Brain microvascular endothelial cell (primary cell): Measurements from ENCODE around the gene NAV1.

Source experiments
- DNase-seq: peaks from one replicate; pipeline ENCODE4 v3.0.0-alpha.2; 2020
- H3K27ac ChIP-seq: fragments of 250-450 bp; sonication (Bioruptor Pico); 2 replicates; pipeline ENCODE4 v1.5.1; 2020; ENCODE audit warnings: mild to moderate bottlenecking, moderate library complexity
- H3K27me3 ChIP-seq: fragments of 250-450 bp; sonication (Bioruptor Pico); replicated peaks from 2 replicates; pipeline ENCODE4 v1.5.1; 2020; ENCODE audit warnings: mild to moderate bottlenecking
- H3K36me3 ChIP-seq: fragments of 250-450 bp; sonication (Bioruptor Pico); replicated peaks from 2 replicates; pipeline ENCODE4 v1.5.1; 2020; ENCODE audit warnings: mild to moderate bottlenecking
- H3K4me3 ChIP-seq: 2 replicates; pipeline ENCODE4 v1.5.1; 2011; ENCODE audit warnings: low read depth, mild to moderate bottlenecking, control low read depth, low read length, moderate library complexity
- in situ Hi-C: cut with HindIII; loops from 2 replicates; pipeline ENCODE4 v1.10.0; 2017; ENCODE audit warnings: low sequenced_read_pairs, low pct_ligation_motif_present
- TF ChIP-seq, protein P1 (sequence below): IDR thresholded peaks from 2 replicates; pipeline ENCODE4 v1.5.1; 2011; ENCODE audit warnings: low read depth, mild to moderate bottlenecking, moderate library complexity, low read length, control low read depth, inconsistent platforms; ENCODE audit errors: missing control alignments

The NAV1 gene

DNA sequence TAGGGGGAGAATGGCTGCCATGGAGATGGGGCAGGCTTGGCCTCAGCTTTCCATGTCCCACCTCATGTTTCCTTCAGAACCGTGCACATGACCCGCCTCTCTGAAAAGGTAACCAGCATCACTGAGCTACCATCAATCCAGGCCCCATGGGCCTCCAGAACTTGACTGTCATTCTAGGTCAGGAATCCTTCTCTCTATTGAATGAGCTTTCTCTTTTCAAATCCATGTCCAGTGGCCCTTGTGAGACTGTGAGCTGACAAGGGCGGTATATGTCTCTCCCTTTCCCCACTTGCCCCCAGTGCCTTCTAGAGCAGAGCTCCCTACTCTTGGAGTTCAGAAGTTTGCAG, 36.4 kb upstream of the NAV1 start:
- H3K27me3 ChIP-seq, result no peaks in the 10 kb centered on the region
- H3K36me3 ChIP-seq, result peaks cover 55% of the 10 kb centered on the region
- TF ChIP-seq, protein P1, sequence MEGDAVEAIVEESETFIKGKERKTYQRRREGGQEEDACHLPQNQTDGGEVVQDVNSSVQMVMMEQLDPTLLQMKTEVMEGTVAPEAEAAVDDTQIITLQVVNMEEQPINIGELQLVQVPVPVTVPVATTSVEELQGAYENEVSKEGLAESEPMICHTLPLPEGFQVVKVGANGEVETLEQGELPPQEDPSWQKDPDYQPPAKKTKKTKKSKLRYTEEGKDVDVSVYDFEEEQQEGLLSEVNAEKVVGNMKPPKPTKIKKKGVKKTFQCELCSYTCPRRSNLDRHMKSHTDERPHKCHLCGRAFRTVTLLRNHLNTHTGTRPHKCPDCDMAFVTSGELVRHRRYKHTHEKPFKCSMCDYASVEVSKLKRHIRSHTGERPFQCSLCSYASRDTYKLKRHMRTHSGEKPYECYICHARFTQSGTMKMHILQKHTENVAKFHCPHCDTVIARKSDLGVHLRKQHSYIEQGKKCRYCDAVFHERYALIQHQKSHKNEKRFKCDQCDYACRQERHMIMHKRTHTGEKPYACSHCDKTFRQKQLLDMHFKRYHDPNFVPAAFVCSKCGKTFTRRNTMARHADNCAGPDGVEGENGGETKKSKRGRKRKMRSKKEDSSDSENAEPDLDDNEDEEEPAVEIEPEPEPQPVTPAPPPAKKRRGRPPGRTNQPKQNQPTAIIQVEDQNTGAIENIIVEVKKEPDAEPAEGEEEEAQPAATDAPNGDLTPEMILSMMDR, result no peak
- in situ Hi-C loops, result no loop called here
- DNase-seq, result no peak
- H3K4me3 ChIP-seq, result no peak overlapping the region
- H3K27ac ChIP-seq, result peak overlapping the region; percentile 98

- peak overlapping the region; percentile 84 for H3K4me3 ChIP-seq
- no peaks in the 10 kb centered on the region for H3K27me3 ChIP-seq
- peak; percentile 99 for DNase-seq
- peak overlapping the region; percentile 98 for H3K27ac ChIP-seq
- in situ Hi-C loops, result no loop called here
- peaks cover 46% of the 10 kb centered on the region for H3K36me3 ChIP-seq
- TF ChIP-seq, protein P1, result no peak
These were observed 35.3 kb upstream of the NAV1 start for GRCh38 chr1:201503397-201504176.

DNA sequence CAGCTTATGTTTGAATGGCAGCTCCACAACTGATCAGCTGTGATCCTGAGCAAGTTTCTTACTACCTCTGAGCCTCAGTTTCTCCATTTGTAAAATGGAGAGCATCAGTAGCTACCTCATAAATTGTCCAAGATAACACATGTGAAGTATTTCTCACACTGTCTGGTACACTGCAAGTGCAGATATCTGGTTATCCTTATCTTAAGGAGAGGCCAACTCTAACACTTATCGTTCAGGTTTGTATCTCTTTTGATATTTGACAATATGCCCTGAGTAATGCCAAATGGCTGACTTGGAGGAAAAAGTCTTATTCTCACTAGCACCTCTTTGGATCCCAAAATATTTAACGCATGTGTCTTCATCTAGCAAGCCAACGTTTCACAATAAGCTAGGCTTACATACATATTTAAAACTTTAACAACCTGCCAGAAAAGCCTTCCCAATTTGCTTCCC, 34.7 kb upstream of the NAV1 start:
- TF ChIP-seq, protein P1, result no peak
- peak overlapping the region; percentile 84 for H3K4me3 ChIP-seq
- peak overlapping the region; percentile 98 for H3K27ac ChIP-seq
- DNase-seq, result no peak
- in situ Hi-C loops, result no loop called here
- no peaks in the 10 kb centered on the region for H3K27me3 ChIP-seq
- H3K36me3 ChIP-seq, result peaks cover 40% of the 10 kb centered on the region

DNA sequence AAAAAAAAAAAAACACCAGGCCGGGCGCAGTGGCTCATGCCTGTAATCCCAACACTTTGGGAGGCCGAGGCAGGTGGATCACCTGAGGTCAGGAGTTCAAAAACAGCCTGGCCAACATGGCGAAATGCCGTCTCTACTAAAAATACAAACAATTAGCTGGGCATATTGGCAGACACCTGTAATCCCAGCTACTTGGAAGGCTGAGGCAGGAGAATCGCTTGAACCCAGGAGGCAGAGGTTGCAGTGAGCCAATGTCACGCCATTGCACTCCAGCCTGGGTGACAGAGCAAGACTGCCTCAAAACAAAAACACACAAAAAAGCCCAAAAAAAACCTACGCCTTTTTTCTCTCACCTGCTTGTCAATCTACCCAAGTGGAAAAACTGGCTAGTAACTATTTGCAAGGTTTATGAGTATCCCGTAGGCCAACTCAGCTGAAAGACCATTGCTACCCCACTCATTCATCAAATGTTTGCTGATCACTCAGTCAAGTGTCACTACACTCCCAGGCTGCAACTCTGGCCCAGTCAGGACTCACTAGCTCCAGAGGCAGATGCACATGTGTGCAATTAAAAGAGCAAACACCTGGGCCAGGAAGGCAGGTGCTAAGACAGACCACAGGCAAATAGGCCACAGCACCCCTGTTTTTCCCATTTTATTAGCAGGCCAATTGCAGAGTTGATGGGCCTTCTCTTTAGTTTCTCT, 34.0 kb upstream of the NAV1 start:
- Histone ChIP-seq H3K36me3 (peaks cover 32% of the 10 kb centered on the region), H3K27me3 (no peaks in the 10 kb centered on the region), H3K4me3 (peak overlapping the region; percentile 84), H3K27ac (peak overlapping the region; percentile 98)
- TF ChIP-seq, protein P1, result no peak
- DNase-seq, result no peak
- in situ Hi-C loops, result no loop called here

DNA sequence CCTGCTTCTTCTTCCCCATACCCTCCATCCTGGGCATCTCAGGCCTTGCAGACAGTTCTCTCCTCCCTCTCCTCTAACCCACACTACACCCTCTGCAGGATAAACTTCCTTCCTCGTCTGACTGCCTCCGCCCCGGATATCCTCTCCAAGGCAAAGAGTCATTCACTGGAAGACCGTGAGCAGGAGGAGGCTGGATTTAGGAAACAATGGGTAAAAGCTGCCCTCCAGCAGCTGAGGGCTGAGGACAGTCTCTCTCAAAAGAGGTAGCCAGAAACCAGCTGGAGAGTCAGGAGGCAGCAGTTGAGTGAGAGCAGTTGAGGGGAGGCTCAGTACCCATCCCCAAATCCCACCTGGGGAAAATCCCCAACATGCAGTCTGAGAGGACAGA, 33.4 kb upstream of the NAV1 start:
- H3K36me3 ChIP-seq, result peaks cover 27% of the 10 kb centered on the region
- peak overlapping the region; percentile 84 for H3K4me3 ChIP-seq
- H3K27ac ChIP-seq, result peak overlapping the region; percentile 98
- DNase-seq, result peak; percentile 66
- in situ Hi-C loops, result no loop called here
- H3K27me3 ChIP-seq, result no peaks in the 10 kb centered on the region
- TF ChIP-seq, protein P1, result peak; percentile 26
